HG02870 (cell line): Measurements from ENCODE around the gene HOXA4.

Experiments
- ATAC-seq: cut with Tn5 transposase; IDR thresholded peaks from one replicate; pipeline ENCODE4 v1.9.1; 2021; ENCODE audit warnings: mild to moderate bottlenecking, moderate library complexity; ENCODE audit not compliant: unreplicated experiment

Gene HOXA4

GRCh38 chr7:27133409-27134231 is 3.1 kb upstream of the HOXA4 start:
- no peak for ATAC-seq

- no peak for ATAC-seq
These were observed 2.4 kb upstream of the HOXA4 start for GRCh38 chr7:27132978-27133377.

GRCh38 chr7:27132214-27132613 is 1.7 kb upstream of the HOXA4 start:
- no peak for ATAC-seq

DNA sequence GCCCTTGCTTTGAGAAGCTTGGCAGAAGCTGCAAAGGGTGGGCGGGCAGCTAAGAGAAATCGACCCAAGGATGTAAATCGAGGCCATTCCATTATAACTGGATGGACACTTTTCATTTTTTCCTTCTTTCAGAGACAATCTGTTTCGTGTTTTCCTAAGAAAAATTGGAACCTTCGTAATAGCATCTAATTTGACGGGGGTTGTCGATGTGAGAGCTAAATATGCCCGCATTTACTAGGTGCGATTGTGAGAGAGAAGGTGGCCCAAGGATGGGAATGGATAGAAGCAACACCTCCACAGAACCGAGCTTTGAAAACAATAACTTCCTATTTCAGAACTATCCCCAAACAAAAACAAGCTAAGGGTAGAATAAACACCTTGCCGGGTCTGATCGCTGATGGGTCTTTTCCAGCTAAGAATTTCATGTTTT is 848 bp upstream of the HOXA4 start:
- no peak for ATAC-seq

DNA sequence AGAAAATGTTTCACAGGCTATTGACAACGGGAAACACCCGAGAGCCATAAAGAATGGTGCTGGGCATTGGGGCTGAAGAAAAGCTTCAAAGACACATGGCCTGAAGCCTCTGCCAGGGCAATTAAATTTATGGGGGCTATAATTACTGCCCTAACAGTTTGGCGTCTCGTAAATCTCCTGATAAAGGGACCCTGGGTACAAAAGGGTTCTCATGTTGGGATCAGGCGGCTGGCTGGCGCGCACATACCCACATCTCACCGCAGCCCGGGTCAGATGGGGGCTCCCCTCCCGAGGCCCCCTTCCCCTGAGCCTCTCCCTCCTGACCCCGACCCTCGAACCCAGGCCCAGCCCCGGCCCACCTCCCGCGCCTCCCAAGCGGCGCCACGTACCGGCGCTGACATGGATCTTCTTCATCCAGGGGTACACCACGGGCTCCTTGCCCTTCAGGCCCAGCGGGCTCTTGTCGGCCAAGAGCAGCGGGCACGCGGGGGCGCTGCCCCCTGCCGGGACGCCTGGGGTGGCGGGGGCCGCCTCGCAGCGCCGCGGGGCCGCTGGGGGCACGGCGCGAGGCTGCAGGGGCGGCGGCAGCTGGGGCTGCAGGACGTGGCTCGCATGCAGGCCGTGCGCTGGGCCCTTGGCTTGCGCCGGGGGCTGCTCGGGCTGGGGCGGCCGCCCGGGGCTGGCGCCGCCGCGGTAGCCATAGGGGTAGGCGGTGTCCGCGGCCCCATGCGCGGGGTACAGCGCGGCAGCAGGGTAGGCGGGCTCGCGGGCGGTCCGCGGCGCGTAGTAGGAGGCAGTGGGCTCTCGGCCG is 623 bp downstream of the HOXA4 start:
- ATAC-seq, result no peak

DNA sequence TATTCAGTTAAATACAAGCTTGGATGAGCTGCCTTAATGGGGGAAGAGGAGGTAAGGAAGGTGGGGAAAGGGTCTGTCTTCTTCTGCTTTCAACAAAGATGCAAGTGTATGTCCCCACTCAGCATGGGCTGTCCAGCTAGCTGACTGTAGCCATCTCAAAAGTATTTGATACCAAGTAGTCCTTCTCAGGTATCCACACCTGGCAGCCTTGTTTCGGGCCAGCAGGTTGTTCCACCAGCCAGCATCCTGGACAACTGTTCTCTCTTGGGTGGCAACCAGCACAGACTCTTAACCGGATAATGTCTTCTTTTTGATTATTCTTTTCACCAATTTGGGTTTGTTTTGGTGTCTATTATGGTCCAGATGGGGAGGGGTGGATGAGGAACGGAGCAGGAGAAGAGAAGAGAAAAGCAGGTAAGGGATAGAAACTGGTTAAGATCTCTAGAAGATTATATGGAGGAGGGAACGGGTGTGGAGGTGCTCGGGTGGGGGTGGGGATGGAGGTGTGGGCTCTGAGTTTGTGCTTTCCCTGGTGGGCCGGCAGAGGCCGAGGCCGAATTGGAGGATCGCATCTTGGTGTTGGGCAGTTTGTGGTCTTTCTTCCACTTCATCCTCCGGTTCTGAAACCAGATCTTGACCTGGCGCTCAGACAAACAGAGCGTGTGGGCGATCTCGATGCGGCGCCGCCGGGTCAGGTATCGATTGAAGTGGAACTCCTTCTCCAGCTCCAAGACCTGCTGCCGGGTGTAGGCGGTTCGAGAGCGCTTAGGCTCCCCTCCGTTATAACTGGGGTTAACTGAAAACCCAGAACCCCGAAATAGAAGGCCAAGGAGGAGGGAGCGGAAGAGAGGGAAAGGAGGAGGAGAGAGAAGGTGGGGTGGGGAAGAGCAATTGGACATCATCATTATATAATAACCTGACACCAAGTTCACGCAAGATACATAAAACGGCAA is 1.5 kb downstream of the HOXA4 start:
- ATAC-seq, result no peak

DNA sequence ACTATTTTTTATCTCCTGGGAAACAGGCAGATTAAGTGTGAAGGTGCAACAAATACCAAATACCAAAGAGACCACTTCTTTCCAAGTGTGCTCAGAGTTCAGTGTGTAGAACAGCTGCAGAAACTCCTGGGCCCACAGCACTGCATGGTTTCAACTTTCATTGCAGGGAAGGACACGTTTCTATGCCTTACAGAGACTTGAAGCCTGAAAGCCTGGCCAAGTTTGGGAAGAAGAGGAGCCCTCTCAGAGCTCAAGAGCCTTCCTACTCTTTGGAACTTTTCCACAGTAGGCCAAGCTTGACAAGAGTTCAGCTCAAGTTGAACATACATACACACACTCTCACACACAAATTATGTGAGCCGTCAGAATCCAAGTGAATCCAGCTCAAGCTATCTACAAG is 2.5 kb downstream of the HOXA4 start:
- ATAC-seq, result no peak

GRCh38 chr7:27126596-27127327 is 3.8 kb downstream of the HOXA4 start:
- ATAC-seq, result no peak

- ATAC-seq, result no peak
These were observed 4.6 kb downstream of the HOXA4 start for GRCh38 chr7:27125986-27126394.

DNA sequence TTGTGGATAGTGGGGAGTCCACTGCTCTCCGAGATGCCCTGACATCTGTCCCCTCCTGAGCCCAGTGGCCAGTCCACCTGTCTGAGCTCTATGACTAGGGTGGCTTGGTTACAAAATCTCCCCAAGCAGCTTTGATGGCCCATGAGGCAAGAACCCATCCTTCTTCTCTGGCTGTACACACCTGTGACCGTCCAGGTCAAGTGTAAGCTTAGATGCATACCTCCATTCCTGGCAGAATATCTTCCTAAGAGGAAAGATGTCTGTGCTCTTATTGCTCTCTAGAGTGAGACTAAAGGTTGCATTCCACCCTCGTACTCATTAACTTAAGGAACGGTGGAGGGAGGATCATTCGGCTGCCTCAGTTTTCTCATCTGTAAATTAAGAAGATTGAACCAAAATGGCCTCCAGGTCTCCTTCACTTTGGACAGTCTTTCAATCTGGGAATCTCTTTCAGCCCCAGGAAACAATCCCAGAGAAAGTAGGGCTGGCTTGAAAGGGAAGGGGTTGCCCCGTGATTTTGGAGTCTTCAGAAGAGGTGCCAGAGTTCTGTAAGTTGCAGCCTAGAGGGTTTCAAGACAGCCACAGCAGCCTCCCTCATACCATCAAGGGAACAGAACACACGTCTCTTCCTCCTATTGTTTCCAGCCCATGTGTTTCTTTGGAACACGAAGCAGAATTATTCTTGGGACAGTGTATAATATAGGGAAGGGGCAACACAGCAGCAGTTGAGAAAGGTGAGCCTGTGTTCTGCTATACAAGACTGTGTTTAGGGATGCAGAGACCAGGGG is 5.5 kb downstream of the HOXA4 start:
- no peak for ATAC-seq

DNA sequence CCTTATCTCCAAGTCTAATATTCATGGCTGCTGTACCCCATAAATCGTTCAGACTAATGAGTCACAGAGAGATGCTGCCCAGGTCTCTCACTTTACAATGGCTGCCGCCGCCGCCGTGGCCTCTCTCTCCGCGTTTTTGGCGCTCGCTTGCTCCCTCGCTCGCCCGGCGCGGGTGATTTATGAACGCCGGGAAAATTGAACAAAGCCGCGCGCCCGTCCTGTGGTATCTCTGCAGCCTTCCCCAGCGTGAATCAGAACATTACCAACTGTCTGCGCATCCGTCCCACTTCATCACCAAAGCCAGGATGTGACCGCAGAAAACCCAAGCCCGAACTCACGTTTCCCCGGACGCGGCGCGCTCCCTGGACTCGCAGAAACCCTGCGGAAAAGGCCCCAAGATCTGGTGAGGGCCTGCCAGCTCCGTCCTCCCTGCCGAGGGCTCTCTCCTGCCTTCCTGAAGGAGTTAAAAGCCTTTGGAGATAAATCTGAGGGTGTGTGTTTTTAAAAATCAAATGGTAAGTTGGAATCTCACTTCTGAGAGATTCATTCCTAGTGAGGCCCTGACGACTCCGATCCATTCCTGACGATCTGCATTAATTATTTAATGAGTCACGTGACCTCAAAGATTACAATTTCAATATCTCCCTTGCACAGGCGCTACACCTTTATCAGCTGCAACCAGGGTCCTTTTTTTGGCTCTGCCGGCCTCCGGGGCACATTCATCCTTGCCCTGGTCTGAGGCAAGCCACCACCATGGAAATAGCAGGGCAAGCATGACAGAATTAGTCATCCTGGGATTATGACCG is 6.3 kb downstream of the HOXA4 start:
- no peak for ATAC-seq

DNA sequence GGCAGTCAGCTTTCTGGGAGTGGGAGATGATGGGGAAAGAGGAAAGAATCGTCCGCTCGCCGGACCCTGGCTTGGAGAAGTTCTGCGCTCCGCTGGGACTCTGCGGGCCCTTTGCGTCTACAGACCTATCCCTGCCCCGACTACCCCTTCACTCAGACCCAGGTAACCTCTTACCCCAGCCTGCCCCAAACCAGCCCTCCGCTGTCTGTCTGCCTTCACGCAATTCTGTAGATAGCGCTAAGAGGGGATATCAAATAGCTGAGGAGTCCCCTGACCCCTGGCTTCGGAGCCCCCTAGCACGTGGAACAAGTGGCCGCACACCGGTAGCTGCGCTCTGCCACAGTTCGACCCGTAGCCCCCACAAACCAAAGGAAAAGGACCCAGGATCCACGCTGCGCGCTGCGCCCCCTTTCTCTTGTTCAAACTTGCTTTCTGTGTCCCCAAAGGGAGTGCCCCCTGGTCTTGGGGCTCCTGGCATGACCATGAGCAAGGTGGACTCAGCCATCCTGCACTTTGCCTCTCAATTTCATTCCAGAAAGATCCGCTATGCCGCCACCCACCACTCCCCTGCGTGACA is 7.0 kb downstream of the HOXA4 start:
- no peak for ATAC-seq

DNA sequence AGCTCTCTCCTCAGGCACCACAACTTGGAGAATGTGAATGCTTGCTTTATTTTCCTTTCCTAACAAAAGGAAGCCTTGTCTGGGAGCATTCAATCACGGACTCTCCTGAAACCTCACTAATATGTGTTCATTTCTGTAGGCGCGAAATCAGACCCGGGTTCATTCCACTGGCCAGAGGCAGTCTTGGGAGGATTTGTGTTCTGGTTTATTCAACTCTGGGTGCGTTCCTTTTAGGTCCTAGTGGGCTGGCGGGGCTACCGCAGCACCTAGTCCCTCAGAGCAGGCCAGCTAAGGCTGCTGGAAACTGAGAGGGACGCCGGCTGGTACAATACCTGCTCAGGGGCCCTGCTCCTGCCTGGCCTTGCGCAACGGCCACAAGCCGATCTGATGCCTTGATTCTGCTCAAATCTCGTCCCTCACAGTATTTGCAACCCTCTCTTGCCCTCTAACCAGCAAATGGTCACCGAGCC is 7.5 kb downstream of the HOXA4 start:
- ATAC-seq, result no peak

DNA sequence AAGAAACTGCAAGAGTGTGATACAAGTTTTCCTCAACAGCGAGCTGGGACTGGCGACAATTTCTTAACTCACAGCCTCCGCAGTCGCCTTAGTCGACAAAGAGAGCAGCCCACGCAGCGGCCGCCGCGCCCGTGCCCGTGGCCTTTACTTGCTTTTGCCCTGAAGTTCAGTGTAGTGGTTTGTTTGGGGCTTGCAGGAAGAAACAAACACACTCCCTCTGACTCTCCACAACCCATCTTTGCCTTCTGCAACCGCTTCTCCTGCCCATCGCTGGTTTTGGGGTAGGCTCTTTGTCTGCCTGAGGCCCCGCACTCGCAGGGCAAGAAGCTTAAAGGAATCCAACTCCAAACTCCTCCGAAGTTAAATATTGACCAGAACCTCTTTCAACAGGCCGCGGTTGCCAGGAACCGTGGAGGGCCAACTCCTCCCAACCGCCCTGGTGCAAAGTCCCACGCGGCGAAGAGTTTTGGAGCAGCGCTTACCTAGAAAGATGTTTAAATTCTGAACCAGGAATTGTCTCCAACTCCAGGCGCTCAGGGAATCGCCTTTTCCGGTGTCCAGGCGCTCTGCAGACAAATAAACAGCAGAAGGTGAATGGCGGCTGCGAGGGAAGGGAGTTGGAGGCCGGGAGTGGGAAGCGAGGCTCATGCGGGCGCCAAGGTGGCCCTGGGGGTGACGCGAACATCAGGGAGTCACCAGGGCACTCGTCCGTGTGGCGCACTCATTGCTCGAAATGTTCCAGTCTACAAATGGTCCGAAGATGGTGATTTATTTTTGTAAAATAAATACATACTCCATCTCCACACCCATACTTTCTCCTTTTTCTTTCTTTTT is 8.3 kb downstream of the HOXA4 start:
- no peak for ATAC-seq

DNA sequence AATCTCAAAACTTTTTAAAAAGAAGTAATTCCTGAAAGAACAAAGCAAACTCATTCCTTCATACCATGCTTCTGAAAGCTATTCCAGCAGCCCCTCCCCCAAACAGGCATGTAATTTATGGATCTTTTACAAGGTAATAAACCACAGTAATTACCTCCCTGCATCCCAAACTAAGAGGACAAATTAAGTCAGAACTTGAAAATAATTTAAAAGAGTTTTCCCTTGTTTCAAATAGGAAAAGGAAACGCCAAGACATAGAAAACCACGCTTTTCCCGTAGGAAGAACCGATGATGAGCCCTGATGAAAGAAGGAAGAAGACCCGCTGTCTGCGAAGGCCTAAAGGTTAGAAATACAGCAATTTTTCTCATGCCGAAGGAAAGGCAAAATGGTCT is 8.9 kb downstream of the HOXA4 start:
- ATAC-seq, result no peak

GRCh38 chr7:27119412-27119911 is 11.1 kb downstream of the HOXA4 start:
- no peak for ATAC-seq

GRCh38 chr7:27118580-27118979 is 12.0 kb downstream of the HOXA4 start:
- ATAC-seq, result no peak
